Endodermal cell (in vitro differentiated cells): ENCODE results near the gene FBXO33. TPM values are rescaled to one million over a fixed set of nuclear protein-coding genes. Genes with fewer than 3 reads are reported as not detected.
"Not testable (repeated sequence)": the region's sequence is repeated elsewhere in the genome, so short reads cannot be mapped to it uniquely, and the experiment has no call there.

Experiments
- DNase-seq: peaks from one replicate; pipeline ENCODE4 v3.0.0-alpha.2; 2017
- H3K27ac ChIP-seq: 2 replicates; pipeline ENCODE4 v1.5.1; 2013; ENCODE audit warnings: mild to moderate bottlenecking, low read depth, low read length, moderate library complexity
- H3K27me3 ChIP-seq: 2 replicates; pipeline ENCODE4 v1.6.1; 2013; ENCODE audit warnings: mild to moderate bottlenecking, low read length, moderate library complexity; ENCODE audit not compliant: insufficient read depth, control insufficient read depth, poor library complexity, severe bottlenecking
- H3K36me3 ChIP-seq: 2 replicates; pipeline ENCODE4 v1.7.0; 2013; ENCODE audit warnings: mild to moderate bottlenecking, low read length, moderate library complexity; ENCODE audit not compliant: control insufficient read depth, insufficient read depth
- H3K4me1 ChIP-seq: one replicate; pipeline ENCODE4 v1.7.0; 2013; ENCODE audit warnings: low read length; ENCODE audit not compliant: control insufficient read depth, insufficient read depth
- H3K4me3 ChIP-seq: 2 replicates; pipeline ENCODE4 v1.5.1; 2013; ENCODE audit warnings: mild to moderate bottlenecking, low read length, moderate library complexity
- H3K9ac ChIP-seq: 2 replicates; pipeline ENCODE4 v1.6.1; 2013; ENCODE audit warnings: mild to moderate bottlenecking, low read length, moderate library complexity; ENCODE audit not compliant: poor library complexity, severe bottlenecking; ENCODE audit errors: extremely low read depth
- H3K9me3 ChIP-seq: 2 replicates; pipeline ENCODE4 v1.6.1; 2013; ENCODE audit warnings: mild to moderate bottlenecking, low read length, moderate library complexity; ENCODE audit not compliant: control insufficient read depth
- H3K27ac Mint-ChIP-seq: 2 replicates; pipeline ENCODE4 v1.8.0; 2020; ENCODE audit warnings: mixed read lengths
- H3K27me3 Mint-ChIP-seq: 2 replicates; pipeline ENCODE4 v1.8.0; 2021; ENCODE audit warnings: mild to moderate bottlenecking, mixed read lengths; ENCODE audit not compliant: insufficient read depth
- H3K36me3 Mint-ChIP-seq: 2 replicates; pipeline ENCODE4 v1.8.0; 2020; ENCODE audit warnings: low read depth, mixed read lengths
- H3K4me1 Mint-ChIP-seq: 2 replicates; pipeline ENCODE4 v1.8.0; 2020; ENCODE audit warnings: mixed read lengths
- H3K4me3 Mint-ChIP-seq: 2 replicates; pipeline ENCODE4 v1.8.0; 2020; ENCODE audit warnings: mild to moderate bottlenecking, moderate library complexity, mixed read lengths
- H3K9me3 Mint-ChIP-seq: 2 replicates; pipeline ENCODE4 v1.8.0; 2020; ENCODE audit warnings: mild to moderate bottlenecking, mixed read lengths
- CTCF ChIP-seq: fragments of 200-600 bp; sonication (generic); conservative IDR thresholded peaks from 2 replicates; pipeline ENCODE4 v1.5.0; 2021; ENCODE audit warnings: antibody characterized with exemption, mild to moderate bottlenecking
- WGBS, 2 experiments: methylation state at CpG; one replicate each; pipeline versions ENCODE4 v1.1.5 to v1.1.7; 2013; ENCODE audit warnings: missing lambda C conversion rate in 2 of 2, mixed read lengths in 1 of 2; ENCODE audit not compliant: insufficient coverage in 1 of 2, insufficient read length in 1 of 2; 5-methylcytosine and 5-hydroxymethylcytosine counted together
- total RNA-seq, 2 donors: library from RNA; stranded (reverse); fragmentation: NEBNext Ultra II Directional in 1 of 2; extraction: Animal tissue kit (Norgen Biotek cat#: 25700) in 1 of 2; gene quantifications; 2 replicates in 1 of 2; 3 replicates in 1 of 2; pipeline ENCODE4 v1.2.1, GENCODE V29; 2021

FBXO33 gene
- total RNA-seq, 2 donors from 2014 or later = 10.2 to 12.8 TPM

- H3K36me3 Mint-ChIP-seq = peaks cover 32% of the 10 kb centered on the region
- TF ChIP-seq CTCF = no peak
Measured at GRCh38 chr14:39365354-39365753, 66.9 kb downstream of the FBXO33 start.

GRCh38 chr14:39364509-39364908 lies 67.7 kb downstream of the FBXO33 start:
- H3K27me3 Mint-ChIP-seq = no peaks in the 10 kb centered on the region
- Histone ChIP-seq H3K36me3 (peaks cover 6% of the 10 kb centered on the region), H3K27me3 (no peaks in the 10 kb centered on the region), H3K27ac (no peak overlapping the region), H3K9ac (no peak overlapping the region), H3K4me1 (peaks cover 8% of the 10 kb centered on the region), H3K4me3 (no peak overlapping the region), H3K9me3 (peaks cover 40% of the 10 kb centered on the region)
- no peak overlapping the region for H3K4me3 Mint-ChIP-seq
- WGBS, 2 experiments = 100% methylated on average over 1 of the region's 1 CpG; no CpG with 5 or more reads in 1 of the 2 experiments
- H3K27ac Mint-ChIP-seq = no peak overlapping the region
- H3K4me1 Mint-ChIP-seq = peaks cover 28% of the 10 kb centered on the region
- peaks cover 24% of the 10 kb centered on the region for H3K9me3 Mint-ChIP-seq
- DNase-seq = no peak
- no peak for TF ChIP-seq CTCF
- peaks cover 40% of the 10 kb centered on the region for H3K36me3 Mint-ChIP-seq

More at GRCh38 chr14:39365354-39365753, 66.9 kb downstream of the FBXO33 start:
- 83% methylated on average over 1 of the region's 1 CpG; no CpG with 5 or more reads in 1 of the 2 experiments for WGBS, 2 experiments
- Histone ChIP-seq H3K9ac (no peak overlapping the region), H3K36me3 (no peaks in the 10 kb centered on the region), H3K4me3 (no peak overlapping the region), H3K27me3 (no peaks in the 10 kb centered on the region), H3K4me1 (peaks cover 8% of the 10 kb centered on the region), H3K27ac (no peak overlapping the region), H3K9me3 (peaks cover 31% of the 10 kb centered on the region)
- Mint-ChIP-seq H3K4me1 (peaks cover 31% of the 10 kb centered on the region), H3K27ac (no peak overlapping the region), H3K27me3 (no peaks in the 10 kb centered on the region), H3K9me3 (peaks cover 15% of the 10 kb centered on the region), H3K4me3 (no peak overlapping the region)
- DNase-seq = no peak

GRCh38 chr14:39361556-39361955 lies 70.7 kb downstream of the FBXO33 start:
- H3K27ac ChIP-seq, H3K27me3 ChIP-seq, DNase-seq, H3K4me3 ChIP-seq, H3K9ac ChIP-seq, H3K27ac Mint-ChIP-seq, H3K4me1 ChIP-seq, H3K4me3 Mint-ChIP-seq, H3K27me3 Mint-ChIP-seq, H3K4me1 Mint-ChIP-seq: not testable (repeated sequence)
- Histone ChIP-seq H3K9me3 (peaks cover 55% of the 10 kb centered on the region), H3K36me3 (peaks cover 14% of the 10 kb centered on the region)
- H3K36me3 Mint-ChIP-seq = peaks cover 65% of the 10 kb centered on the region
- H3K9me3 Mint-ChIP-seq = peaks cover 49% of the 10 kb centered on the region
- 78 to 96% methylated on average over 4 to 5 of the region's 5 CpGs for WGBS, 2 experiments

- H3K36me3 ChIP-seq = peaks cover 14% of the 10 kb centered on the region
Measured at GRCh38 chr14:39360316-39360715, 71.9 kb downstream of the FBXO33 start.

GRCh38 chr14:39359069-39359468 lies 73.2 kb downstream of the FBXO33 start:
- peaks cover 48% of the 10 kb centered on the region for H3K9me3 Mint-ChIP-seq
- peaks cover 41% of the 10 kb centered on the region for H3K9me3 ChIP-seq
- not testable (repeated sequence) for H3K4me3 ChIP-seq, H3K4me1 Mint-ChIP-seq, H3K9ac ChIP-seq, H3K4me1 ChIP-seq, H3K27ac Mint-ChIP-seq, H3K27ac ChIP-seq, H3K27me3 Mint-ChIP-seq, DNase-seq, H3K4me3 Mint-ChIP-seq, H3K27me3 ChIP-seq
- peaks cover 14% of the 10 kb centered on the region for H3K36me3 ChIP-seq
- WGBS, 2 experiments = 91 to 100% methylated on average over 2 to 10 of the region's 10 CpGs
- H3K36me3 Mint-ChIP-seq = peaks cover 60% of the 10 kb centered on the region

More at GRCh38 chr14:39360316-39360715, 71.9 kb downstream of the FBXO33 start:
- no peak for DNase-seq
- H3K9me3 Mint-ChIP-seq = peaks cover 51% of the 10 kb centered on the region
- TF ChIP-seq CTCF = no peak
- Histone ChIP-seq H3K9ac (no peak overlapping the region), H3K27ac (no peak overlapping the region), H3K4me1 (no peaks in the 10 kb centered on the region), H3K4me3 (no peak overlapping the region), H3K9me3 (peaks cover 52% of the 10 kb centered on the region), H3K27me3 (no peaks in the 10 kb centered on the region)
- peaks cover 2% of the 10 kb centered on the region for H3K4me1 Mint-ChIP-seq
- no peaks in the 10 kb centered on the region for H3K27me3 Mint-ChIP-seq
- H3K27ac Mint-ChIP-seq = no peak overlapping the region
- peaks cover 65% of the 10 kb centered on the region for H3K36me3 Mint-ChIP-seq
- no peak overlapping the region for H3K4me3 Mint-ChIP-seq
